ENCODE measurements around the gene RUNX2. TPM values are rescaled to one million over a fixed set of nuclear protein-coding genes. Genes with fewer than 3 reads are reported as not detected.

Gene RUNX2
- total and polyA plus RNA-seq, 2 experiments from 2014 or later, result 0.66 to 1.7 TPM

DNA sequence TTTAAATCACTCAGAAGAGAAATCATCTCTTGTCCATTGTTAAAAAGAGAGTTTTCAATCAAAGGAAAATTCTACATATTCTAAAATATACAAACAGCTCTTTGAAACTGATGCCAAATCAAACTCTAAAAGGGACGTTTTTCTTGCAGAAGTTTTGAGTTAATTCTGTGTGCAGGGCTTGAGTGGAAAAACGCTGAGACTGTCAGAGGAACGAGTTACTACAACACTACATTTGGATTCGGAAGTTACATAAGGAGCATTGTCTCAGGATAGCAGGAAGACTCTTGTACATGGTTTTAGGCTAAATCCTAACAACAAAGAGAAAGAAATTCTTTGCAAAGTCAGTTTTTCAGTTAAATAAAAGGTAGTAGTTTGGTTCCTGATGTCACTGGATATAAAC lies 205.3 kb downstream of the RUNX2 start:
- Mint-ChIP-seq H3K36me3 (ENCODE audit: low read depth) (no peaks in the 10 kb centered on the region), H3K27me3 (ENCODE audit: insufficient read depth, low read depth, poor library complexity) (no peaks in the 10 kb centered on the region), H3K9me3 (no peaks in the 10 kb centered on the region), H3K27ac (no peak overlapping the region), H3K4me1 (peaks cover 5% of the 10 kb centered on the region; the same call in 2 of the 3 replicates), H3K4me3 (no peak overlapping the region)
- Histone ChIP-seq H3K27ac (ENCODE audit: low read depth) (no peak overlapping the region), H3K36me3 (ENCODE audit: insufficient read depth) (no peaks in the 10 kb centered on the region), H3K79me2 (replicated peaks; ENCODE audit: insufficient read depth) (no peaks in the 10 kb centered on the region), H3K4me1 (ENCODE audit: insufficient read depth) (0 out of 2 replicates have a peak, but pooled peaks cover 5% of the 10 kb centered on the region), H3F3A (replicated peaks; ENCODE audit: low read depth) (no peaks in the 10 kb centered on the region), H3K9me2 (ENCODE audit: insufficient read depth) (no peaks in the 10 kb centered on the region), H3K4me3 (no peak overlapping the region), H4K20me1 (replicated peaks; ENCODE audit: insufficient read depth) (no peaks in the 10 kb centered on the region), H3K4me2 (no peak overlapping the region), H2AFZ (no peak overlapping the region), H3K27me3 (ENCODE audit: insufficient read depth) (no peaks in the 10 kb centered on the region)
- ATAC-seq (no peak), DNase-seq (ENCODE audit: low spot score) (no peak)
- TF ChIP-seq, protein P1, sequence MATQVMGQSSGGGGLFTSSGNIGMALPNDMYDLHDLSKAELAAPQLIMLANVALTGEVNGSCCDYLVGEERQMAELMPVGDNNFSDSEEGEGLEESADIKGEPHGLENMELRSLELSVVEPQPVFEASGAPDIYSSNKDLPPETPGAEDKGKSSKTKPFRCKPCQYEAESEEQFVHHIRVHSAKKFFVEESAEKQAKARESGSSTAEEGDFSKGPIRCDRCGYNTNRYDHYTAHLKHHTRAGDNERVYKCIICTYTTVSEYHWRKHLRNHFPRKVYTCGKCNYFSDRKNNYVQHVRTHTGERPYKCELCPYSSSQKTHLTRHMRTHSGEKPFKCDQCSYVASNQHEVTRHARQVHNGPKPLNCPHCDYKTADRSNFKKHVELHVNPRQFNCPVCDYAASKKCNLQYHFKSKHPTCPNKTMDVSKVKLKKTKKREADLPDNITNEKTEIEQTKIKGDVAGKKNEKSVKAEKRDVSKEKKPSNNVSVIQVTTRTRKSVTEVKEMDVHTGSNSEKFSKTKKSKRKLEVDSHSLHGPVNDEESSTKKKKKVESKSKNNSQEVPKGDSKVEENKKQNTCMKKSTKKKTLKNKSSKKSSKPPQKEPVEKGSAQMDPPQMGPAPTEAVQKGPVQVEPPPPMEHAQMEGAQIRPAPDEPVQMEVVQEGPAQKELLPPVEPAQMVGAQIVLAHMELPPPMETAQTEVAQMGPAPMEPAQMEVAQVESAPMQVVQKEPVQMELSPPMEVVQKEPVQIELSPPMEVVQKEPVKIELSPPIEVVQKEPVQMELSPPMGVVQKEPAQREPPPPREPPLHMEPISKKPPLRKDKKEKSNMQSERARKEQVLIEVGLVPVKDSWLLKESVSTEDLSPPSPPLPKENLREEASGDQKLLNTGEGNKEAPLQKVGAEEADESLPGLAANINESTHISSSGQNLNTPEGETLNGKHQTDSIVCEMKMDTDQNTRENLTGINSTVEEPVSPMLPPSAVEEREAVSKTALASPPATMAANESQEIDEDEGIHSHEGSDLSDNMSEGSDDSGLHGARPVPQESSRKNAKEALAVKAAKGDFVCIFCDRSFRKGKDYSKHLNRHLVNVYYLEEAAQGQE (IDR thresholded peaks at IDR 0.05; ENCODE audit: unreplicated experiment), result no peak
- TF ChIP-seq NANOG (IDR thresholded peaks at IDR 0.05; ENCODE audit: borderline replicate concordance) (no peak), POLR2AphosphoS5 (IDR thresholded peaks at IDR 0.05; ENCODE audit: low read depth) (no peak), EZH2phosphoT487 (IDR thresholded peaks at IDR 0.05; ENCODE audit: unreplicated experiment) (no peak), STAT1 (IDR thresholded peaks at IDR 0.05; ENCODE audit: unreplicated experiment) (no peak)
- TF ChIP-seq, protein P2, sequence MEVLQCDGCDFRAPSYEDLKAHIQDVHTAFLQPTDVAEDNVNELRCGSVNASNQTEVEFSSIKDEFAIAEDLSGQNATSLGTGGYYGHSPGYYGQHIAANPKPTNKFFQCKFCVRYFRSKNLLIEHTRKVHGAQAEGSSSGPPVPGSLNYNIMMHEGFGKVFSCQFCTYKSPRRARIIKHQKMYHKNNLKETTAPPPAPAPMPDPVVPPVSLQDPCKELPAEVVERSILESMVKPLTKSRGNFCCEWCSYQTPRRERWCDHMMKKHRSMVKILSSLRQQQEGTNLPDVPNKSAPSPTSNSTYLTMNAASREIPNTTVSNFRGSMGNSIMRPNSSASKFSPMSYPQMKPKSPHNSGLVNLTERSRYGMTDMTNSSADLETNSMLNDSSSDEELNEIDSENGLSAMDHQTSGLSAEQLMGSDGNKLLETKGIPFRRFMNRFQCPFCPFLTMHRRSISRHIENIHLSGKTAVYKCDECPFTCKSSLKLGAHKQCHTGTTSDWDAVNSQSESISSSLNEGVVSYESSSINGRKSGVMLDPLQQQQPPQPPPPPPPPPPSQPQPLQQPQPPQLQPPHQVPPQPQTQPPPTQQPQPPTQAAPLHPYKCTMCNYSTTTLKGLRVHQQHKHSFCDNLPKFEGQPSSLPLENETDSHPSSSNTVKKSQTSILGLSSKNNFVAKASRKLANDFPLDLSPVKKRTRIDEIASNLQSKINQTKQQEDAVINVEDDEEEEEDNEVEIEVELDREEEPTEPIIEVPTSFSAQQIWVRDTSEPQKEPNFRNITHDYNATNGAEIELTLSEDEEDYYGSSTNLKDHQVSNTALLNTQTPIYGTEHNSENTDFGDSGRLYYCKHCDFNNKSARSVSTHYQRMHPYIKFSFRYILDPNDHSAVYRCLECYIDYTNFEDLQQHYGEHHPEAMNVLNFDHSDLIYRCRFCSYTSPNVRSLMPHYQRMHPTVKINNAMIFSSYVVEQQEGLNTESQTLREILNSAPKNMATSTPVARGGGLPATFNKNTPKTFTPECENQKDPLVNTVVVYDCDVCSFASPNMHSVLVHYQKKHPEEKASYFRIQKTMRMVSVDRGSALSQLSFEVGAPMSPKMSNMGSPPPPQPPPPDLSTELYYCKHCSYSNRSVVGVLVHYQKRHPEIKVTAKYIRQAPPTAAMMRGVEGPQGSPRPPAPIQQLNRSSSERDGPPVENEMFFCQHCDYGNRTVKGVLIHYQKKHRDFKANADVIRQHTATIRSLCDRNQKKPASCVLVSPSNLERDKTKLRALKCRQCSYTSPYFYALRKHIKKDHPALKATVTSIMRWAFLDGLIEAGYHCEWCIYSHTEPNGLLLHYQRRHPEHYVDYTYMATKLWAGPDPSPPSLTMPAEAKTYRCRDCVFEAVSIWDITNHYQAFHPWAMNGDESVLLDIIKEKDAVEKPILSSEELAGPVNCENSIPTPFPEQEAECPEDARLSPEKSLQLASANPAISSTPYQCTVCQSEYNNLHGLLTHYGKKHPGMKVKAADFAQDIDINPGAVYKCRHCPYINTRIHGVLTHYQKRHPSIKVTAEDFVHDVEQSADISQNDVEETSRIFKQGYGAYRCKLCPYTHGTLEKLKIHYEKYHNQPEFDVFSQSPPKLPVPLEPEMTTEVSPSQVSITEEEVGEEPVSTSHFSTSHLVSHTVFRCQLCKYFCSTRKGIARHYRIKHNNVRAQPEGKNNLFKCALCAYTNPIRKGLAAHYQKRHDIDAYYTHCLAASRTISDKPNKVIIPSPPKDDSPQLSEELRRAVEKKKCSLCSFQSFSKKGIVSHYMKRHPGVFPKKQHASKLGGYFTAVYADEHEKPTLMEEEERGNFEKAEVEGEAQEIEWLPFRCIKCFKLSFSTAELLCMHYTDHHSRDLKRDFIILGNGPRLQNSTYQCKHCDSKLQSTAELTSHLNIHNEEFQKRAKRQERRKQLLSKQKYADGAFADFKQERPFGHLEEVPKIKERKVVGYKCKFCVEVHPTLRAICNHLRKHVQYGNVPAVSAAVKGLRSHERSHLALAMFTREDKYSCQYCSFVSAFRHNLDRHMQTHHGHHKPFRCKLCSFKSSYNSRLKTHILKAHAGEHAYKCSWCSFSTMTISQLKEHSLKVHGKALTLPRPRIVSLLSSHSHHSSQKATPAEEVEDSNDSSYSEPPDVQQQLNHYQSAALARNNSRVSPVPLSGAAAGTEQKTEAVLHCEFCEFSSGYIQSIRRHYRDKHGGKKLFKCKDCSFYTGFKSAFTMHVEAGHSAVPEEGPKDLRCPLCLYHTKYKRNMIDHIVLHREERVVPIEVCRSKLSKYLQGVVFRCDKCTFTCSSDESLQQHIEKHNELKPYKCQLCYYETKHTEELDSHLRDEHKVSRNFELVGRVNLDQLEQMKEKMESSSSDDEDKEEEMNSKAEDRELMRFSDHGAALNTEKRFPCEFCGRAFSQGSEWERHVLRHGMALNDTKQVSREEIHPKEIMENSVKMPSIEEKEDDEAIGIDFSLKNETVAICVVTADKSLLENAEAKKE (CRISPR knock-in tag; IDR thresholded peaks at IDR 0.05), result no peak
